Sigmoid colon (tissue), 7 donors: ENCODE results near the gene MBNL1. TPM values are rescaled to one million over a fixed set of nuclear protein-coding genes. Genes with fewer than 3 reads are reported as not detected.

Source experiments
- DNase-seq: peaks from one replicate; pipeline ENCODE4 v3.0.0-alpha.2; 2019
- H3K27ac ChIP-seq, 4 donors: fragments of 200-600 bp; sonication (generic); one replicate each; pipeline ENCODE4 v1.5.1; 2016 to 2019; ENCODE audit warnings: mild to moderate bottlenecking in 1 of 4
- H3K27me3 ChIP-seq, 3 donors: fragments of 200-600 bp; sonication (generic); one replicate each; pipeline ENCODE4 v1.5.1; 2019; ENCODE audit warnings: mild to moderate bottlenecking in 1 of 3
- H3K36me3 ChIP-seq, 4 donors: fragments of 200-600 bp; sonication (generic); one replicate each; pipeline ENCODE4 v1.5.1; 2016 to 2019
- H3K4me1 ChIP-seq, 4 donors: fragments of 200-600 bp; sonication (generic); one replicate each; pipeline ENCODE4 v1.5.1; 2017 to 2019
- H3K4me3 ChIP-seq, 4 donors: fragments of 200-600 bp; sonication (generic); one replicate each; pipeline ENCODE4 v1.5.1; 2017 to 2019; ENCODE audit warnings: mild to moderate bottlenecking in 2 of 4, moderate library complexity in 1 of 4
- H3K9me3 ChIP-seq, 4 donors: fragments of 200-600 bp in 3 of 4; sonication (generic) in 3 of 4; one replicate each; pipeline versions ENCODE4 v1.5.1 to v1.6.1; 2013 to 2019
- CTCF ChIP-seq, 4 experiments: fragments of 450-650 bp in 3 of 4; fragments of 200-600 bp in 1 of 4; IDR thresholded peaks; one replicate each; pipeline ENCODE4 v1.5.1; 2016 to 2019; ENCODE audit warnings: antibody characterized with exemption in 4 of 4, mild to moderate bottlenecking in 3 of 4, moderate library complexity in 2 of 4
- EP300 ChIP-seq, 4 donors: sonication (generic); formaldehyde crosslinking; IDR thresholded peaks; one replicate each; pipeline ENCODE4 v1.6.1; 2017; ENCODE audit warnings: antibody characterized with exemption in 4 of 4
- POLR2A ChIP-seq, 2 donors: fragments of 450-650 bp; IDR thresholded peaks; one replicate each; pipeline ENCODE4 v1.6.1; 2016; ENCODE audit warnings: antibody characterized with exemption in 2 of 2, mild to moderate bottlenecking in 2 of 2, moderate library complexity in 2 of 2
- POLR2AphosphoS5 ChIP-seq, 4 donors: sonication (generic); formaldehyde crosslinking; IDR thresholded peaks; one replicate each; pipeline ENCODE4 v1.6.1; 2017; ENCODE audit warnings: antibody characterized with exemption in 4 of 4
- WGBS, 2 donors: extraction: QIAGEN DNeasy Blood & Tissue Kit; methylation state at CpG; one replicate each; pipeline ENCODE4 v1.1.7; 2013; 5-methylcytosine and 5-hydroxymethylcytosine counted together
- intact Hi-C: fragments of 100-400 bp; cut with DNase I; formaldehyde crosslinking; loops from one replicate; pipeline ENCODE4 v1.15.1; 2023
- polyA plus RNA-seq, 3 donors: library from polyadenylated mRNA; stranded (reverse); fragments of 200-250 nt; gene quantifications; one replicate each; pipeline ENCODE4 v1.2.3, GENCODE V29; 2013
- total RNA-seq, 4 donors: library from RNA; depleted of rRNA; stranded (reverse); fragments of >200 nt; gene quantifications; one replicate each; pipeline ENCODE4 v1.1.0, GENCODE V29; 2016
- donor health status: healthy with polysubstance abuse.
- donor health status: Bipolar disorder and iron deficiency.
- donor health status: healthy.

The MBNL1 gene
- total and polyA plus RNA-seq, 7 donors = 60.5 to 898 (median 602) TPM

- TF ChIP-seq EP300 (IDR thresholded peaks at IDR 0.05) (no peak), CTCF (IDR thresholded peaks at IDR 0.05) (no peak), POLR2A (IDR thresholded peaks at IDR 0.05) (no peak), POLR2AphosphoS5 (IDR thresholded peaks at IDR 0.05) (no peak)
- Histone ChIP-seq H3K36me3 (no peaks in the 10 kb centered on the region), H3K9me3 (no peaks in the 10 kb centered on the region), H3K27ac (peak overlapping the region; percentile 33 to 99 (median 74)), H3K27me3 (no peaks in the 10 kb centered on the region), H3K4me3 (no peak overlapping the region), H3K4me1 (peaks cover 0 to 93% (median 87%) of the 10 kb centered on the region in 4 donors)
- no peak for DNase-seq
- intact Hi-C loops = no loop called here
- WGBS, 2 donors = 51 to 56% methylated on average over 1 of the region's 1 CpG
These were observed 14.1 kb downstream of the MBNL1 start for GRCh38 chr3:152282813-152283212.

- H3K27me3 ChIP-seq = no peaks in the 10 kb centered on the region
- H3K36me3 ChIP-seq = no peaks in the 10 kb centered on the region
- peak overlapping the region; percentile 33 to 99 (median 74) for H3K27ac ChIP-seq
- H3K4me3 ChIP-seq = no peak overlapping the region
- no peak for DNase-seq
- peaks cover 0 to 93% (median 87%) of the 10 kb centered on the region in 4 donors for H3K4me1 ChIP-seq
- 30 to 64% methylated on average over 2 of the region's 2 CpGs for WGBS, 2 donors
- intact Hi-C loops = no loop called here
- TF ChIP-seq CTCF (IDR thresholded peaks at IDR 0.05) (no peak), POLR2AphosphoS5 (IDR thresholded peaks at IDR 0.05) (no peak), POLR2A (IDR thresholded peaks at IDR 0.05) (no peak), EP300 (IDR thresholded peaks at IDR 0.05) (no peak)
- no peaks in the 10 kb centered on the region for H3K9me3 ChIP-seq
These were observed 15.0 kb downstream of the MBNL1 start for GRCh38 chr3:152283492-152284381.

- TF ChIP-seq EP300 (IDR thresholded peaks at IDR 0.05) = no peak
- no peak for TF ChIP-seq POLR2A (IDR thresholded peaks at IDR 0.05)
- no peak for TF ChIP-seq POLR2AphosphoS5 (IDR thresholded peaks at IDR 0.05)
- TF ChIP-seq CTCF (IDR thresholded peaks at IDR 0.05) = no peak
- intact Hi-C loops = no loop called here
- no peaks in the 10 kb centered on the region for H3K27me3 ChIP-seq
- peak overlapping the region in 1 of 4 donors; percentile 2 for H3K4me3 ChIP-seq
- peak overlapping the region; percentile 44 to 99 (median 74) for H3K27ac ChIP-seq
- DNase-seq = no peak
- no peaks in the 10 kb centered on the region for H3K36me3 ChIP-seq
- WGBS, 2 donors = 54 to 74% methylated on average over 3 of the region's 3 CpGs
- peaks cover 0 to 93% (median 82%) of the 10 kb centered on the region in 4 donors for H3K4me1 ChIP-seq
- no peaks in the 10 kb centered on the region for H3K9me3 ChIP-seq
These were observed 16.2 kb downstream of the MBNL1 start for GRCh38 chr3:152284906-152285305.

GRCh38 chr3:152285509-152285908 is 16.8 kb downstream of the MBNL1 start:
- Histone ChIP-seq H3K4me1 (peaks cover 0 to 93% (median 82%) of the 10 kb centered on the region in 4 donors), H3K27me3 (no peaks in the 10 kb centered on the region), H3K9me3 (no peaks in the 10 kb centered on the region), H3K27ac (peak overlapping the region; percentile 44 to 99 (median 74)), H3K4me3 (no peak overlapping the region), H3K36me3 (no peaks in the 10 kb centered on the region)
- no peak for TF ChIP-seq CTCF (IDR thresholded peaks at IDR 0.05)
- WGBS, 2 donors = 91 to 95% methylated on average over 5 of the region's 5 CpGs
- intact Hi-C loops = no loop called here
- no peak for DNase-seq
